Hematopoietic multipotent progenitor cell treated with erythropoietin and hydrocortisone succinate and interleukin-3 and kit ligand, for 17 days (in vitro differentiated cells): ENCODE results near the gene DLGAP4.

Experiments used
- DNase-seq: peaks from one replicate; pipeline ENCODE4 v3.0.0-alpha.2; 2015; ENCODE audit warnings: low spot score

DLGAP4 gene

GRCh38 chr20:36569847-36570429 lies 263.8 kb downstream of the DLGAP4 start:
- DNase-seq, result no peak

GRCh38 chr20:36571564-36572504 lies 265.7 kb downstream of the DLGAP4 start:
- no peak for DNase-seq

- DNase-seq, result no peak
These were observed 266.6 kb downstream of the DLGAP4 start for GRCh38 chr20:36572701-36573102.

- no peak for DNase-seq
These were observed 267.1 kb downstream of the DLGAP4 start, which contains the start of gene TGIF2 for GRCh38 chr20:36573103-36573797. Gene TGIF2 (plus strand): TSS chr20:36573597. CDS start chr20:36578775, 5,178 bp downstream.

GRCh38 chr20:36573798-36574365 lies 267.7 kb downstream of the DLGAP4 start:
- no peak for DNase-seq

- DNase-seq, result no peak
These were observed 268.4 kb downstream of the DLGAP4 start for GRCh38 chr20:36574366-36575135.

GRCh38 chr20:36576081-36576445 lies 269.9 kb downstream of the DLGAP4 start:
- DNase-seq, result no peak
